Measurements from ENCODE around the gene DEFB116. TPM values are rescaled to one million over a fixed set of nuclear protein-coding genes. Genes with fewer than 3 reads are reported as not detected.

DEFB116 gene
- total and polyA plus RNA-seq, 2 of the 8 experiments (the other 6 are each of a cell fraction or from before 2014, with no cell fraction given), result not detected

DNA sequence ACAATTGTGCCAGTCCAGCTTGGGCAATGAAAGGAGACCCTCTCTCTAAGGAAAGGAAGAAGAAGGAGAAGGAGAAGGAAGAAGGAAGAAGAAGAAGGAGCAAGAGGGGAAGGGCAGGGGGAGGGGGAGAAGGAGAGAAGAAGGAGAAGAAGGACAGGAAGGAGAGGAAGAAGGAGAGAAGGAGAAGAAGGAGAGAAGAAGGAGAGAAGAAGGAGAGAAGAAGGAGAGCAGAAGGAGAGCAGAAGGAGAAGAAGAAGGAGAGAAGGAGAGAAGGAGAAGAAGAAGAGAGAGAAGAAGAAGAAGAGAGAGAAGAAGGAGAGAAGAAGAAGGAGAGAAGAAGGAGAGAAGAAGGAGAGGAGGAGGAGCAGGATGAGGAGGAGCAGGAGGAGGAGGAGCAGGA is 22.5 kb upstream of the DEFB116 start:
- no peak overlapping the region for H3K18ac ChIP-seq (ENCODE audit: extremely low read depth, low read length)
- H3K14ac ChIP-seq (ENCODE audit: insufficient read length), result no peak overlapping the region
- no peak overlapping the region for H3K4me2 ChIP-seq (ENCODE audit: insufficient read depth in 1 of 2, low read depth in 2 of 2, low read length in 2 of 2)
- H4K20me1 ChIP-seq (replicated peaks in 1 of 2; ENCODE audit: control insufficient read depth in 1 of 2, insufficient read depth in 2 of 2, low read length in 2 of 2), result no peaks in the 10 kb centered on the region
- no peak overlapping the region for H2BK5ac ChIP-seq (ENCODE audit: low read depth, low read length)
- H2BK12ac ChIP-seq (ENCODE audit: low read depth, low read length), result no peak overlapping the region
- no peak overlapping the region for H2BK20ac ChIP-seq (ENCODE audit: low read length)
- ChIA-PET POLR2A (ENCODE audit: partially characterized antibody) (no interaction called here), CTCF (ENCODE audit: partially characterized antibody) (interaction anchor here (0.6 to 0.7 kb wide), 2 partner anchors 13 to 20 kb away, joined by 3 read pairs; no protein-coding TSS in a partner anchor)
- FAIRE-seq, result no peak
- no peak for DNase-seq (ENCODE audit: low read depth in 1 of 2, low spot score in 2 of 2)
- no peak overlapping the region for H3K4me3 ChIP-seq (ENCODE audit: extremely low read depth in 1 of 4, insufficient read depth in 2 of 4, low read depth in 3 of 4, low read length in 4 of 4)
- no peaks in the 10 kb centered on the region for H3K23me2 ChIP-seq (ENCODE audit: low read depth, low read length)
- no peak overlapping the region for H3K4ac ChIP-seq (replicated peaks; ENCODE audit: insufficient read length, low read depth, low read length)
- no peak overlapping the region for H4K8ac ChIP-seq (ENCODE audit: extremely low read depth, insufficient read depth, low read length)
- H3K4me1 ChIP-seq (replicated peaks in 1 of 4; ENCODE audit: control insufficient read depth in 3 of 4, insufficient read depth in 4 of 4, low read length in 3 of 4), result no peaks in the 10 kb centered on the region
- no peak overlapping the region for H3K27ac ChIP-seq (ENCODE audit: low read depth, low read length)
- no peak overlapping the region for H4K91ac ChIP-seq (replicated peaks; ENCODE audit: insufficient read length, low read length)
- no peak overlapping the region for H2AK5ac ChIP-seq (ENCODE audit: low read depth, low read length)
- no peaks in the 10 kb centered on the region; a peak in 1 of 7 replicates for H3K27me3 ChIP-seq (replicated peaks in 1 of 4; ENCODE audit: control insufficient read depth in 3 of 4, extremely low read depth in 1 of 4, insufficient read depth in 3 of 4, low read length in 3 of 4)
- TF ChIP-seq POLR2AphosphoS5 (IDR thresholded peaks at IDR 0.05; ENCODE audit: low read depth, low read length) (no peak), CHD1 (IDR thresholded peaks at IDR 0.05; ENCODE audit: low read depth, low read length) (no peak), SIRT6 (IDR thresholded peaks at IDR 0.05; ENCODE audit: low read length) (no peak), TEAD4 (IDR thresholded peaks at IDR 0.05; ENCODE audit: low read depth, low read length) (no peak), CTBP2 (IDR thresholded peaks at IDR 0.05; ENCODE audit: borderline replicate concordance, insufficient read depth, insufficient read length, low read length) (no peak), SIN3A (conservative IDR thresholded peaks at IDR 0.05 in 1 of 2, IDR thresholded peaks at IDR 0.05 in 1 of 2; ENCODE audit: low read depth in 1 of 2, low read length in 2 of 2) (no peak), RXRA (IDR thresholded peaks at IDR 0.05; ENCODE audit: insufficient read depth, low read depth, low read length) (no peak), CEBPB (IDR thresholded peaks at IDR 0.05; ENCODE audit: low read depth, low read length) (no peak), CBX5 (IDR thresholded peaks at IDR 0.05; ENCODE audit: low read depth, low read length) (no peak), PHF8 (conservative IDR thresholded peaks at IDR 0.05; ENCODE audit: low read depth, low read length) (no peak), TAF7 (optimal IDR thresholded peaks at IDR 0.05; ENCODE audit: borderline replicate concordance, low read depth, low read length) (no peak), ASH2L (IDR thresholded peaks at IDR 0.05; ENCODE audit: low read length) (no peak)
- TF ChIP-seq, protein P1, sequence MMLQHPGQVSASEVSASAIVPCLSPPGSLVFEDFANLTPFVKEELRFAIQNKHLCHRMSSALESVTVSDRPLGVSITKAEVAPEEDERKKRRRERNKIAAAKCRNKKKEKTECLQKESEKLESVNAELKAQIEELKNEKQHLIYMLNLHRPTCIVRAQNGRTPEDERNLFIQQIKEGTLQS (IDR thresholded peaks at IDR 0.05; ENCODE audit: insufficient read depth, low read depth, low read length), result no peak
- no peaks in the 10 kb centered on the region for H3K36me3 ChIP-seq (ENCODE audit: control insufficient read depth in 2 of 4, insufficient read depth in 4 of 4, low read length in 3 of 4)
- H3K9me3 ChIP-seq (ENCODE audit: insufficient read depth in 2 of 2, low read depth in 1 of 2, low read length in 1 of 2), result peaks cover 42 to 68% of the 10 kb centered on the region in 2 experiments
- H4K5ac ChIP-seq (ENCODE audit: insufficient read length, low read depth, low read length), result no peak overlapping the region
- no peak overlapping the region for H3K9ac ChIP-seq (replicated peaks in 1 of 4; ENCODE audit: extremely low read depth in 1 of 4, low read depth in 3 of 4, low read length in 3 of 4)
- no peaks in the 10 kb centered on the region for H3K79me2 ChIP-seq (ENCODE audit: control insufficient read depth in 1 of 2, insufficient read depth in 2 of 2, low read length in 2 of 2)
- H2BK15ac ChIP-seq (ENCODE audit: low read length), result no peak overlapping the region
- no peaks in the 10 kb centered on the region for H3K79me1 ChIP-seq (ENCODE audit: low read depth, low read length)
- no peak overlapping the region for H3K56ac ChIP-seq (replicated peaks; ENCODE audit: insufficient read length, low read depth, low read length)
- H3K23ac ChIP-seq (ENCODE audit: insufficient read length), result no peak overlapping the region
- H2AFZ ChIP-seq (ENCODE audit: low read length), result no peak overlapping the region
- no peak overlapping the region for H2BK120ac ChIP-seq (replicated peaks; ENCODE audit: low read depth, low read length)
